NT2/D1 (cell line): ENCODE measurements around the gene TP53RK.

ENCODE experiments used
- DNase-seq: peaks from one replicate; pipeline ENCODE4 v3.0.0-alpha.2; 2011; ENCODE audit warnings: low read depth, low spot score
- H3K27me3 ChIP-seq: 2 replicates; pipeline ENCODE4 v1.6.0; 2011; ENCODE audit warnings: mild to moderate bottlenecking; ENCODE audit not compliant: insufficient read length, insufficient read depth
- H3K36me3 ChIP-seq: 2 replicates; pipeline ENCODE4 v1.6.1; 2011; ENCODE audit warnings: mild to moderate bottlenecking, low read length, mixed read lengths; ENCODE audit not compliant: insufficient read depth, insufficient read length
- H3K4me1 ChIP-seq: 2 replicates; pipeline ENCODE4 v1.5.1; 2011; ENCODE audit not compliant: insufficient read depth, insufficient read length
- H3K4me3 ChIP-seq: 2 replicates; pipeline ENCODE4 v1.5.1; 2011; ENCODE audit warnings: low read depth; ENCODE audit not compliant: insufficient read length
- H3K9ac ChIP-seq: 2 replicates; pipeline ENCODE4 v1.6.0; 2011; ENCODE audit warnings: low read depth; ENCODE audit not compliant: insufficient read length
- H3K9me3 ChIP-seq: 2 replicates; pipeline ENCODE4 v1.5.1; 2011; ENCODE audit warnings: mild to moderate bottlenecking, low read length; ENCODE audit not compliant: insufficient read depth
- SUZ12 ChIP-seq: IDR thresholded peaks from 2 replicates; pipeline ENCODE4 v1.6.1; 2011; ENCODE audit not compliant: insufficient read length, insufficient read depth; ENCODE audit errors: extremely low read depth
- YY1 ChIP-seq: IDR thresholded peaks from 2 replicates; pipeline ENCODE4 v1.6.1; 2011; ENCODE audit not compliant: insufficient read length, insufficient read depth
- ZNF274 ChIP-seq: IDR thresholded peaks from 2 replicates; pipeline ENCODE4 v1.6.1; 2011; ENCODE audit warnings: mild to moderate bottlenecking, low read depth, low read length

TP53RK gene

GRCh38 chr20:46689082-46689753 is at the start of gene TP53RK:
TSS of gene TP53RK (minus strand) at chr20:46689444. CDS start at chr20:46689414, 30 bp downstream.
- peak; percentile 100 for DNase-seq
- H3K9me3 ChIP-seq: 0 out of 2 replicates have a peak, but pooled peaks cover 5% of the 10 kb centered on the region
- TF ChIP-seq SUZ12 (no peak), YY1 (peak; percentile 78)
- H3K4me3 ChIP-seq: peak within 1 kb of the TSS; percentile 84
- peak within 1 kb of the TSS; percentile 98 for H3K9ac ChIP-seq
- no peaks in the 10 kb centered on the region for H3K27me3 ChIP-seq
- no peaks in the 10 kb centered on the region for H3K4me1 ChIP-seq
- peaks cover 28% of the 10 kb centered on the region for H3K36me3 ChIP-seq

DNA sequence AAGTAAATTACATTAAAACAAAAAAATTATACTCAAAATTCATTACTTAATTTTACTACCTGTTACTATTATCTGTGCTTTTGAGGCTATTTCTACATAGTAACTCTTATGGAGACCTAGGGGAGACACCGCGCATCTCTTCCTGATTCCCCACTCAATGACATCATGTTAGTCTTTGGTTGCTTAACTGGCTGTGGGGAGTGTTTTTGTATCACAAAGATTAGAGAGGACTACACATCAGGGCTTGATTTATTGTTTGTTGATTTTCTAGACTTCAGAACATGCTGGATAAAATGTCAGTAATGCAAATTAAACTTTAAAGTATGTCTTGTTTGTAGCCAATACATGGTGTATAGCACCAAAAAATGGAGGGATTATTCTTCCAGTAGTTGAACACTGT is 46.2 kb upstream of the TP53RK start:
- no peaks in the 10 kb centered on the region for H3K27me3 ChIP-seq
- H3K4me3 ChIP-seq: no peak overlapping the region
- H3K9ac ChIP-seq: no peak overlapping the region
- peaks cover 5% of the 10 kb centered on the region; the same call in 1 of the 2 replicates for H3K9me3 ChIP-seq
- DNase-seq: no peak
- no peak for TF ChIP-seq SUZ12
- no peak for TF ChIP-seq ZNF274
- TF ChIP-seq YY1: no peak
- peaks cover 20% of the 10 kb centered on the region for H3K36me3 ChIP-seq
- no peaks in the 10 kb centered on the region for H3K4me1 ChIP-seq

- Histone ChIP-seq H3K36me3 (peaks cover 24% of the 10 kb centered on the region), H3K4me1 (no peaks in the 10 kb centered on the region), H3K27me3 (no peaks in the 10 kb centered on the region), H3K4me3 (no peak overlapping the region), H3K9me3 (no peaks in the 10 kb centered on the region), H3K9ac (no peak overlapping the region)
- TF ChIP-seq ZNF274: no peak
- no peak for TF ChIP-seq SUZ12
- no peak for TF ChIP-seq YY1
- DNase-seq: no peak
These were observed 42.5 kb upstream of the TP53RK start for GRCh38 chr20:46731770-46732169.

DNA sequence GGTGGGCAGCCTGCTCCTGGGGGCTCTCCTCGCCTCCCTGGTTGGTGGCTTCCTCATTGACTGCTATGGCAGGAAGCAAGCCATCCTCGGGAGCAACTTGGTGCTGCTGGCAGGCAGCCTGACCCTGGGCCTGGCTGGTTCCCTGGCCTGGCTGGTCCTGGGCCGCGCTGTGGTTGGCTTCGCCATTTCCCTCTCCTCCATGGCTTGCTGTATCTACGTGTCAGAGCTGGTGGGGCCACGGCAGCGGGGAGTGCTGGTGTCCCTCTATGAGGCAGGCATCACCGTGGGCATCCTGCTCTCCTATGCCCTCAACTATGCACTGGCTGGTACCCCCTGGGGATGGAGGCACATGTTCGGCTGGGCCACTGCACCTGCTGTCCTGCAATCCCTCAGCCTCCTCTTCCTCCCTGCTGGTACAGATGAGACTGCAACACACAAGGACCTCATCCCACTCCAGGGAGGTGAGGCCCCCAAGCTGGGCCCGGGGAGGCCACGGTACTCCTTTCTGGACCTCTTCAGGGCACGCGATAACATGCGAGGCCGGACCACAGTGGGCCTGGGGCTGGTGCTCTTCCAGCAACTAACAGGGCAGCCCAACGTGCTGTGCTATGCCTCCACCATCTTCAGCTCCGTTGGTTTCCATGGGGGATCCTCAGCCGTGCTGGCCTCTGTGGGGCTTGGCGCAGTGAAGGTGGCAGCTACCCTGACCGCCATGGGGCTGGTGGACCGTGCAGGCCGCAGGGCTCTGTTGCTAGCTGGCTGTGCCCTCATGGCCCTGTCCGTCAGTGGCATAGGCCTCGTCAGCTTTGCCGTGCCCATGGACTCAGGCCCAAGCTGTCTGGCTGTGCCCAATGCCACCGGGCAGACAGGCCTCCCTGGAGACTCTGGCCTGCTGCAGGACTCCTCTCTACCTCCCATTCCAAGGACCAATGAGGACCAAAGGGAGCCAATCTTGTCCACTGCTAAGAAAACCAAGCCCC is 36.2 kb upstream of the TP53RK start:
- TF ChIP-seq YY1 (no peak), SUZ12 (no peak), ZNF274 (no peak)
- DNase-seq: no peak
- no peak overlapping the region for H3K4me3 ChIP-seq
- H3K27me3 ChIP-seq: no peaks in the 10 kb centered on the region
- peaks cover 15% of the 10 kb centered on the region for H3K9me3 ChIP-seq
- no peak overlapping the region for H3K9ac ChIP-seq
- H3K4me1 ChIP-seq: no peaks in the 10 kb centered on the region
- peaks cover 14% of the 10 kb centered on the region for H3K36me3 ChIP-seq

DNA sequence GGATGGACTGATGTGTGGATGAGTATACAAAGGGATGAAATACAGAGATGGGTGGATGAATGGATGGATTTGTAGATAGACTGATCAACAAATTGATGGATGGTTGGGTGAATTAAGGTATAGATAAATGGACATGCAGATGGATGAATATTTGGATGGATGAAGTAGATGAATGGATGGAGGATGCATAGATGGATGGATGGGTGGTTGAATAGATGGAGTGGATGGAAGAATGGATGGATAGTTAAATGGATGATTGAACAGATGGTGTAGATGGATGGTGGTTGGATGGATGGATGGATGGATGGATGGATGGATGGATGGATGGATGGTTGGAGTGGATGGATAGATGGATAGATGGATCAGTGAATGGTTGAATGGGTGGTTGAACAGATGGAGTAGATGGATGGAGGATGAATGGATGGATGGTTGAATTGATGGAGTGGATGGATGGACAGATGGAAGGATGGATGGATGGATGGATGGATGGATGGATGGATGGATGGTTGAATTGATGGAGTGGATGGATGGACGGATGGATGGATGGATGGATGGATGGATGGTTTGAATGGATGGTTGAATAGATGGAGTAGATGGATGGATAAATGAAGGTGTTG is 35.2 kb upstream of the TP53RK start:
- H3K4me1 ChIP-seq: no peaks in the 10 kb centered on the region
- no peak for TF ChIP-seq YY1
- TF ChIP-seq ZNF274: no peak
- no peak for TF ChIP-seq SUZ12
- no peak overlapping the region for H3K9ac ChIP-seq
- peaks cover 17% of the 10 kb centered on the region for H3K36me3 ChIP-seq
- no peak overlapping the region for H3K4me3 ChIP-seq
- no peaks in the 10 kb centered on the region for H3K27me3 ChIP-seq
- peaks cover 25% of the 10 kb centered on the region for H3K9me3 ChIP-seq
- DNase-seq: no peak

GRCh38 chr20:46723039-46723438 is 33.8 kb upstream of the TP53RK start:
- Histone ChIP-seq H3K9me3 (peaks cover 31% of the 10 kb centered on the region), H3K4me1 (no peaks in the 10 kb centered on the region), H3K4me3 (no peak overlapping the region), H3K9ac (no peak overlapping the region), H3K27me3 (no peaks in the 10 kb centered on the region), H3K36me3 (peaks cover 13% of the 10 kb centered on the region)
- TF ChIP-seq SUZ12: no peak
- TF ChIP-seq YY1: no peak
- no peak for TF ChIP-seq ZNF274
- no peak for DNase-seq

- Histone ChIP-seq H3K27me3 (no peaks in the 10 kb centered on the region), H3K4me1 (no peaks in the 10 kb centered on the region), H3K36me3 (peaks cover 13% of the 10 kb centered on the region), H3K9me3 (peaks cover 31% of the 10 kb centered on the region), H3K4me3 (no peak overlapping the region), H3K9ac (no peak overlapping the region)
- no peak for DNase-seq
- TF ChIP-seq ZNF274: no peak
- TF ChIP-seq YY1: no peak
- no peak for TF ChIP-seq SUZ12
These were observed 33.2 kb upstream of the TP53RK start for GRCh38 chr20:46722450-46722849.
